Lower leg skin (tissue), 3 donors: Measurements from ENCODE around the gene KCND1.

Source experiments
- POLR2A ChIP-seq, 2 donors: fragments of 450-650 bp; IDR thresholded peaks; one replicate each; pipeline ENCODE4 v1.6.1; 2016 to 2017; ENCODE audit warnings: antibody characterized with exemption in 2 of 2, mild to moderate bottlenecking in 1 of 2, moderate library complexity in 1 of 2
- TF ChIP-seq, protein P1 (sequence below), 3 donors: fragments of 450-650 bp; IDR thresholded peaks; one replicate each; pipeline ENCODE4 v1.5.1; 2016; ENCODE audit warnings: antibody characterized with exemption in 3 of 3, mild to moderate bottlenecking in 3 of 3, moderate library complexity in 2 of 3

DNA sequence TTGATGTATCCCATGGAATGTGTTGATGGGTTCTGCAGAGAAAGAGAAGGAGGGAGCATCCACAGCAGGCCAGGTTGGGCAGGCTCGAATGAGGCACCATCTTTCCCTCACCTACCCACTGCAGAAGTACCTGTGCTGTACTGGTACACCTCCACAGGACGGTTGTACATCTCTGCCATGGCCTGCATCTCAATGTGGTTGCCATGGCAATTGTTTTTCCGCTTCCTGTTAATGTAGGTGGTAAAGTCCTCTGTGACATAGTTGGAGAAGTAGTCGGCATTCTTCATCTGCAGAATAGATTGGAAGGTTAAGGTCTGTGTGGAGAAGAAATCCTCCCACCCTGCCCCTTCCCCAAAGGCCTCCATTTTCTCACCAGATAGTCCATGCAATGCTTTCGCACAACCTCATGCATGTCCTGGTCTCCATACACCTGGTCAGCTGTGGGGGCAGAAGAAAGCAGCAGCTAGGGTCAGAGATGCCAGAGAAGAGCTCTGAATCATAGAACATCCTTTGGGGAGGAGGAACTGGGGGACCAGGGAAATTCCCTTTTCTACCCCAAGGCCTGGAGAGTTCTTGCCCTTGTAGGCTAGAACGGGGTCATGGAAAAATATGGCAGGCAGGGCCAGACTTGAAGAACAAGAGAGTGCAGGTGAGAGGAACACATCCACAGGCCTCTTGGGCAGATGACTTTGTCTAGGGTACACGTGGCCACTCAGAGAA lies 36.9 kb downstream of the KCND1 start:
- TF ChIP-seq, protein P1, sequence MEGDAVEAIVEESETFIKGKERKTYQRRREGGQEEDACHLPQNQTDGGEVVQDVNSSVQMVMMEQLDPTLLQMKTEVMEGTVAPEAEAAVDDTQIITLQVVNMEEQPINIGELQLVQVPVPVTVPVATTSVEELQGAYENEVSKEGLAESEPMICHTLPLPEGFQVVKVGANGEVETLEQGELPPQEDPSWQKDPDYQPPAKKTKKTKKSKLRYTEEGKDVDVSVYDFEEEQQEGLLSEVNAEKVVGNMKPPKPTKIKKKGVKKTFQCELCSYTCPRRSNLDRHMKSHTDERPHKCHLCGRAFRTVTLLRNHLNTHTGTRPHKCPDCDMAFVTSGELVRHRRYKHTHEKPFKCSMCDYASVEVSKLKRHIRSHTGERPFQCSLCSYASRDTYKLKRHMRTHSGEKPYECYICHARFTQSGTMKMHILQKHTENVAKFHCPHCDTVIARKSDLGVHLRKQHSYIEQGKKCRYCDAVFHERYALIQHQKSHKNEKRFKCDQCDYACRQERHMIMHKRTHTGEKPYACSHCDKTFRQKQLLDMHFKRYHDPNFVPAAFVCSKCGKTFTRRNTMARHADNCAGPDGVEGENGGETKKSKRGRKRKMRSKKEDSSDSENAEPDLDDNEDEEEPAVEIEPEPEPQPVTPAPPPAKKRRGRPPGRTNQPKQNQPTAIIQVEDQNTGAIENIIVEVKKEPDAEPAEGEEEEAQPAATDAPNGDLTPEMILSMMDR (IDR thresholded peaks at IDR 0.05) = no peak
- TF ChIP-seq POLR2A (IDR thresholded peaks at IDR 0.05) = no peak
